ENCODE data around the gene PTX4.
"Not testable (repeated sequence)": the region's sequence is repeated elsewhere in the genome, so short reads cannot be mapped to it uniquely, and the experiment has no call there.

The PTX4 gene

DNA sequence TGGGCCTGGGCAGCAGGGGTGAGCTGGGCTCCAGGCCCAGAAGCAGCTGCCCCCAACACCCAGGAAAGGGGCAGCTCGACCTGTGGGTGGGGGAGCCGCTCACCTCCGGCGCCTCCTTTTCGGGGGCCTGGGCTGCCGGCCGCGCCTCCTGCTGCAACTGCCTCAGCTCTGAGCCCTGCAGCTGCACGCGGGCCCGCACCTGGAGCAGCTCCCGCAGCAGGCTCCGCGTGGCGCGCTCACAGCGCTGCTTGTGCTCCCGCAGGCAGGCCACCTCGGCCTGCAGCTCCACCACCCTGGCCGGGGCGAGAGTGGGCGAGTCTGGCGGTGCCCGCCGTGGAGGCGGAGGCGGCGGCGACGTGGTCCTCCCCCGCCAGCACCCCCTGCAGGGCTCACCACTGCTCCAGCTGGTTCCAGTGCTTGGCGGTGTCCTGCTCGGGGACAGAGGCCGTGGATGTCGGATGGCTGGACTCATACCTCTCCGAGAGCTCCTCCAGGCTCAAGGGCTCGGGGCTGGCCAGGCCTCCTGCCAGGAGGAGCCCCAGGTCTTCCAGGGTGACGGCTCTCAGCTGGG lies 45.3 kb downstream of the PTX4 start:
- no peak for DNase-seq (ENCODE audit: extremely low read depth, low read depth)
- TF ChIP-seq, protein P1, sequence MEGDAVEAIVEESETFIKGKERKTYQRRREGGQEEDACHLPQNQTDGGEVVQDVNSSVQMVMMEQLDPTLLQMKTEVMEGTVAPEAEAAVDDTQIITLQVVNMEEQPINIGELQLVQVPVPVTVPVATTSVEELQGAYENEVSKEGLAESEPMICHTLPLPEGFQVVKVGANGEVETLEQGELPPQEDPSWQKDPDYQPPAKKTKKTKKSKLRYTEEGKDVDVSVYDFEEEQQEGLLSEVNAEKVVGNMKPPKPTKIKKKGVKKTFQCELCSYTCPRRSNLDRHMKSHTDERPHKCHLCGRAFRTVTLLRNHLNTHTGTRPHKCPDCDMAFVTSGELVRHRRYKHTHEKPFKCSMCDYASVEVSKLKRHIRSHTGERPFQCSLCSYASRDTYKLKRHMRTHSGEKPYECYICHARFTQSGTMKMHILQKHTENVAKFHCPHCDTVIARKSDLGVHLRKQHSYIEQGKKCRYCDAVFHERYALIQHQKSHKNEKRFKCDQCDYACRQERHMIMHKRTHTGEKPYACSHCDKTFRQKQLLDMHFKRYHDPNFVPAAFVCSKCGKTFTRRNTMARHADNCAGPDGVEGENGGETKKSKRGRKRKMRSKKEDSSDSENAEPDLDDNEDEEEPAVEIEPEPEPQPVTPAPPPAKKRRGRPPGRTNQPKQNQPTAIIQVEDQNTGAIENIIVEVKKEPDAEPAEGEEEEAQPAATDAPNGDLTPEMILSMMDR (IDR thresholded peaks at IDR 0.05; ENCODE audit: low read depth, low read length) = no peak

GRCh38 chr16:1442697-1443096 lies 46.0 kb downstream of the PTX4 start:
- TF ChIP-seq, protein P1 (IDR thresholded peaks at IDR 0.05; ENCODE audit: low read depth, low read length) = no peak
- DNase-seq (ENCODE audit: extremely low read depth, low read depth) = no peak

- TF ChIP-seq, protein P1 (IDR thresholded peaks at IDR 0.05; ENCODE audit: low read depth, low read length) = no peak
- no peak for DNase-seq (ENCODE audit: extremely low read depth, low read depth)
Observed at GRCh38 chr16:1441391-1441829, 47.3 kb downstream of the PTX4 start.

- not testable (repeated sequence) for DNase-seq (ENCODE audit: extremely low read depth, low read depth)
Observed at GRCh38 chr16:1439699-1440074, 49.1 kb downstream of the PTX4 start.

DNA sequence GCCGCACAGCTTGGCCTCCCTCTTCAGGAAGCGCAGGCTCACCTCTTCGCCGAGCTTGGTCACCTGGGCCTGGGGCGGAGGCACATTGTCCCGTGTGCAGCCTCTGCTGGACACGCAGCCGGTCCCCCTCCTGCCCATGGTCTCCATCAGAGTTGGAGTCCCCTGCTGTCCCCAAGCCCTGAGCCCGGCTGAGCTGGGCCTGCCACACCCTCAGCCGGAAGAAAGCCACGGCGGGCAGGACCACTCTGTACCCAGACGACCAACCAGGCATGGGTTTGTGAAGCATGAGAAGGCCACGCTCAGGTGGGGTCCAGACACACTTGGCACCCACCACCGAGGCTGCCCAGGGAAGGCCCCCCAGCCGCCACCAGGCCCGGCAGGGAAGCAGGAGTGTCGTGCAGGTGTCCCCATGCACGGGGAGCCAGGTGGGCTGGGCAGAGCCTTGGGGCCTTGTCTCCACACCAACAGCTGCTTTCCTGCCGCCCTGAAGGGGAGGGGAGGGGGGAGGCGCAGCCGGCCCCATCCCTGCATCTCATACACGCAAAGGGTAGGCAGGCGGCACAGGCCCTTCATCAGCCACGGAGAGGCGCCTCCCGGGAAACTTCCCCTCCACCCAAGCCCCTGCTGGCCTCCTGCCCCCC lies 49.6 kb downstream of the PTX4 start:
- no peak for DNase-seq (ENCODE audit: extremely low read depth, low read depth)
- TF ChIP-seq, protein P1 (IDR thresholded peaks at IDR 0.05; ENCODE audit: low read depth, low read length) = no peak

GRCh38 chr16:1438229-1439057 lies 50.3 kb downstream of the PTX4 start:
- TF ChIP-seq, protein P1 (IDR thresholded peaks at IDR 0.05; ENCODE audit: low read depth, low read length) = no peak
- DNase-seq (ENCODE audit: extremely low read depth, low read depth) = no peak

GRCh38 chr16:1437606-1438005 lies 51.1 kb downstream of the PTX4 start:
- DNase-seq (ENCODE audit: extremely low read depth, low read depth) = no peak
- TF ChIP-seq, protein P1 (IDR thresholded peaks at IDR 0.05; ENCODE audit: low read depth, low read length) = no peak

Measured in AG09319 (cell line).